ENCODE measurements around the gene DLG3.
"Not testable (repeated sequence)": the region's sequence is repeated elsewhere in the genome, so short reads cannot be mapped to it uniquely, and the experiment has no call there.

The DLG3 gene

DNA sequence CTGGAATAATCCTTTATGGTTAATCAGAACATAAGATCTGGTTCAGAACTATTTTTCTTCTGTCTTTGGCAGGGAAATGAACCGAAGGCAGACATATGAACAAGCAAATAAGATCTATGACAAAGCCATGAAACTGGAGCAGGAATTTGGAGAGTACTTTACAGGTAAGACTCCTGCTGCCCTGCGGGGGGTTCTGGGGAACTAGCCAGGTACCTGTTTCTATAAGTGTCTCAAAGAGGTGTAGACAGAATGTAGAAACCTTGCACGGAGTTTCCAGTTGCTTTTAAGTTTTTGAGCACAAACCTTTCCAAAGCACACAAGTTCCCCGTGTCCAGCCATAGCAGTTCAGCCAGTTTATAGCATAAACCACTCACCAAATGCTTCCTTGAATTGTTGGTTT lies 56.2 kb downstream of the DLG3 start:
- H3K4me3 ChIP-seq (ENCODE audit: low read depth, low read length): no peak overlapping the region
- TF ChIP-seq, protein P1, sequence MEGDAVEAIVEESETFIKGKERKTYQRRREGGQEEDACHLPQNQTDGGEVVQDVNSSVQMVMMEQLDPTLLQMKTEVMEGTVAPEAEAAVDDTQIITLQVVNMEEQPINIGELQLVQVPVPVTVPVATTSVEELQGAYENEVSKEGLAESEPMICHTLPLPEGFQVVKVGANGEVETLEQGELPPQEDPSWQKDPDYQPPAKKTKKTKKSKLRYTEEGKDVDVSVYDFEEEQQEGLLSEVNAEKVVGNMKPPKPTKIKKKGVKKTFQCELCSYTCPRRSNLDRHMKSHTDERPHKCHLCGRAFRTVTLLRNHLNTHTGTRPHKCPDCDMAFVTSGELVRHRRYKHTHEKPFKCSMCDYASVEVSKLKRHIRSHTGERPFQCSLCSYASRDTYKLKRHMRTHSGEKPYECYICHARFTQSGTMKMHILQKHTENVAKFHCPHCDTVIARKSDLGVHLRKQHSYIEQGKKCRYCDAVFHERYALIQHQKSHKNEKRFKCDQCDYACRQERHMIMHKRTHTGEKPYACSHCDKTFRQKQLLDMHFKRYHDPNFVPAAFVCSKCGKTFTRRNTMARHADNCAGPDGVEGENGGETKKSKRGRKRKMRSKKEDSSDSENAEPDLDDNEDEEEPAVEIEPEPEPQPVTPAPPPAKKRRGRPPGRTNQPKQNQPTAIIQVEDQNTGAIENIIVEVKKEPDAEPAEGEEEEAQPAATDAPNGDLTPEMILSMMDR (IDR thresholded peaks at IDR 0.05; ENCODE audit: low read depth, low read length): no peak

DNA sequence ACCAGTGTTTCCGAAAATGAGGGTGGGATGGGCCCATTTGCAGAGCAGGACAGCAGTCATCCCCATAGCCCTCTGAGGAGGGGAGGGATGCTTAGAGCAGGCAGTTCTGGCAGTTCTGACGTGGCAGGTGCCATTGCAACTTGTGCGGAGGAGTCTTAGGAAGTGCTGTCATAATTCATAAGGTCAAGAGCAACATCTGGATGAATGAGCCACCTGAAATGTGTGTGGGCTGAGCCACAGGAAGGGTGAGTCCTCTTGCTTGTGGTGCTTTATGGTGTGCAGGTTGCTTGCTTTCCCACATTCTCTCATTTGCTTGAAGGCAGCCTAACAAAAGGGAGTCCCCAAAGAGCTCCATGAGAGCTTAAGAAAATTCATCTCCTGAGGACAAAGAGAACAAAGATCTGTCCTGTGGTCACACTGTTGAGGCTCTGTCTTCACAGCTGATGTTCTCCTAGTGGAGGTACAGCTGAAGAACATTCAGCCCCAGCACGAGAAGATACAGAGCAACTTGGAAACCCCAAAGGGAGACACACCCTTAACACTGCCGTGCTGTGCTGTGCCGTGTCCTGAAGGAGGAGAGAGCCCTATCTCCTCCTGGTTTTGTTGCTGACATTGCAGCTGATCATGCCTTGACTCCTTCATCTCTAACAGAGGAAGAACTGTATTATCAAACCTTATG lies 60.3 kb downstream of the DLG3 start:
- H3K4me3 ChIP-seq (ENCODE audit: low read depth, low read length): no peak overlapping the region
- TF ChIP-seq, protein P1 (IDR thresholded peaks at IDR 0.05; ENCODE audit: low read depth, low read length): no peak

- TF ChIP-seq, protein P1 (IDR thresholded peaks at IDR 0.05; ENCODE audit: low read depth, low read length): no peak
- H3K4me3 ChIP-seq (ENCODE audit: low read depth, low read length): no peak overlapping the region
These were observed 60.8 kb downstream of the DLG3 start for GRCh38 chrX:70505451-70505841.

DNA sequence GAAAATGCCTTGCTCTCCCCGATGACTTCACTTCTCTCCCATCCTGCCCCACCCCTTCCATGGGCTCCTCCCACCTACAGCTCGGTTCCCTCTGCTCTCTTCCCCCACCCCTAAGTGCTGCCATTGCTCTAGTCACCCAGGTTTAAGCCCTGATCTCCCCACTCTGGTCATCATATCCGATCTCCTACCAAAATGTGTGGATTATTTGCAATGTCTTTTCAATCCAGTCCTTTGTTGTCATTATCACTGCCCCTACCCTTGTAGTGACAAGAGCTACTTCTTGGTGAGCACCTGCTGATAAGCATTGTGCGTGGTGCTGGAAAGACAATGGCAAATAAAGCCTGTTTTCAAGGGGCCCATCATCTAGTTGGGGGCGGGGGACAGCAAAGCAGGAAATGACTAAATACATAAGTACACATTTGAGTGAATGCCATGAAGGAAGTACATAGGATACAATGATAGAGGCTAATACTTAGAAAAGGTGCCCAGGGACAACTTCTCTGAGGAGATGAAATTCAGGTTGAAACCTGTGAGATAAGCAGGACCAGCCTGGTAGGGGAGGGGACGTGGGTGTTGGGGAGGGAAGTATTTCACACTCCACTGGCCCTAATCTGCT lies 63.8 kb downstream of the DLG3 start:
- TF ChIP-seq, protein P1 (IDR thresholded peaks at IDR 0.05; ENCODE audit: low read depth, low read length): no peak
- no peak overlapping the region for H3K4me3 ChIP-seq (ENCODE audit: low read depth, low read length)

DNA sequence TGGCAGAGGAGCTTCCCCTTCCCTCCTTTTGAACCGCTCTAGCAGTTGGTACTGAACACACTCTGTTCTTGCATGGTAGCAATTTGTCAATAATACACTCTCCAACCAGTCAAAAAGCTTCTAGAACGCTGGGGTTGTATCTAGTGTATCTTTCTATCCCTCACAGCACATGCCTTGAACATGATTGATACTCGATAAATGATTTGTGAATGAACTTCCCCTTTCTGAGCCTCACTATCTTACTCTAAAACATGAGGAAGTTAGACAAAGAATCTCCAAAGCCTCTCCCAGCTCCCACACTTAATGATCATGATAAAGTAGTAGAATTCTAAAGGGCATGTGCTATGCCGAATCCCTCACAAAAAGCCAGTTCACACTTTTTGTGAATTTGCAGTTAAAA lies 64.4 kb downstream of the DLG3 start:
- TF ChIP-seq, protein P1 (IDR thresholded peaks at IDR 0.05; ENCODE audit: low read depth, low read length): no peak
- H3K4me3 ChIP-seq (ENCODE audit: low read depth, low read length): no peak overlapping the region

GRCh38 chrX:70515270-70515669 lies 70.6 kb downstream of the DLG3 start:
- H3K4me3 ChIP-seq (ENCODE audit: low read depth, low read length): not testable (repeated sequence)

DNA sequence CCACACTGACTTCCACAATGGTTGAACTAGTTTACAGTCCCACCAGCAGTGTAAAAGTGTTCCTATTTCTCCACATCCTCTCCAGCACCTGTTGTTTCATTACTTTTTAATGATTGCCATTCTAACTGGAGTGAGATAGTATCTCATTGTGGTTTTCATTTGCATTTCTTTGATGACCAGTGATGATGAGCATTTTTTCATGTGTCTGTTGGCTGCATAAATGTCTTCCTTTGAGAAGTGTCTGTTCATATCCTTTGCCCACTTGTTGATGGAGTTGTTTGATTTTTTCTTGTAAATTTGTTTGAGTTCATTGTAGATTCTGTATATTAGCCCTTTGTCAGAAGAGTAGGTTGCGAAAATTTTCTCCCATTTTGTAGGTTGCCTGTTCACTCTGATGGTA lies 71.1 kb downstream of the DLG3 start:
- not testable (repeated sequence) for H3K4me3 ChIP-seq (ENCODE audit: low read depth, low read length)

DNA sequence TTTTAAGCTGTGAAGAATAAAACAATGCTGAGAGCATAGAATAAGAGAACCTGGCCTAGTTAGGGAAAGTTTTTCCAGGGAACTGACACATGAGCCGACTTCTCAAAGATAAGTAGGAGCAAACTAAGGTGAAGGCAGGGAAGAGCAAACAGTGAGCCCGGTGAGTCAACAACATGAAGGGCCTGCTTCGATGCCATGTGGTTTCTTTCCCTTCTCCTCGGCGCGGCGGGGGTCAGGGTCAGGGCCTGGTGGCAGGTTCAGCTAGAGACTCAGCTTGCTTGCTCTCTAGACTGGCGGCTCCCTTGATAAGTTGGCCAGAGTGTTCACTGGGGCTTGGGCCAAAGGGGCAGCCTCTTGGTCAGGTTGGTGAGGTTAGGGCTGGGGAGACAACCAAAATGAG lies 81.1 kb downstream of the DLG3 start:
- H3K4me3 ChIP-seq (ENCODE audit: low read depth, low read length): no peak overlapping the region
- TF ChIP-seq, protein P1 (IDR thresholded peaks at IDR 0.05; ENCODE audit: low read depth, low read length): no peak
